CD14-positive monocyte (primary cell): Measurements from ENCODE around the gene MAMDC2. TPM values are rescaled to one million over a fixed set of nuclear protein-coding genes. Genes with fewer than 3 reads are reported as not detected.

Experiments used
- DNase-seq, 3 donors: peaks; one replicate each; pipeline ENCODE4 v3.0.0-alpha.2; 2011 to 2022
- H2AFZ ChIP-seq: 2 replicates; pipeline ENCODE4 v1.6.0; 2012; ENCODE audit warnings: mild to moderate bottlenecking, low read depth, low read length, inconsistent platforms; ENCODE audit not compliant: insufficient read depth, poor library complexity, severe bottlenecking
- H3K27ac ChIP-seq, 2 donors: 1 replicate in 1 of 2; 2 replicates in 1 of 2; pipeline ENCODE4 v1.5.1; 2012 to 2013; ENCODE audit warnings: low read length in 2 of 2, control low read depth in 1 of 2, inconsistent platforms in 1 of 2, low read depth in 1 of 2, mild to moderate bottlenecking in 1 of 2
- H3K27me3 ChIP-seq, 2 donors: one replicate each; pipeline versions ENCODE4 v1.6.0 to v1.6.1; 2011 to 2013; ENCODE audit warnings: low read length in 2 of 2; ENCODE audit not compliant: control insufficient read depth in 2 of 2, insufficient read depth in 2 of 2
- H3K36me3 ChIP-seq, 2 donors: replicated peaks in 1 of 2; 1 replicate in 1 of 2; 2 replicates in 1 of 2; pipeline versions ENCODE4 v1.5.1 to v1.6.1; 2012 to 2013; ENCODE audit warnings: low read length in 2 of 2, control low read depth in 1 of 2, inconsistent platforms in 1 of 2, mild to moderate bottlenecking in 1 of 2; ENCODE audit not compliant: insufficient read depth in 2 of 2, control insufficient read depth in 1 of 2
- H3K4me1 ChIP-seq, 2 donors: 1 replicate in 1 of 2; 2 replicates in 1 of 2; pipeline versions ENCODE4 v1.5.1 to v1.6.1; 2012 to 2013; ENCODE audit warnings: low read length in 2 of 2, control low read depth in 1 of 2, inconsistent platforms in 1 of 2, mild to moderate bottlenecking in 1 of 2, moderate library complexity in 1 of 2; ENCODE audit not compliant: insufficient read depth in 2 of 2, control insufficient read depth in 1 of 2
- H3K4me2 ChIP-seq: replicated peaks from 2 replicates; pipeline ENCODE3; 2012; ENCODE audit warnings: low read length, moderate library complexity, mild to moderate bottlenecking; ENCODE audit not compliant: poor library complexity, severe bottlenecking; ENCODE audit errors: extremely low read depth
- H3K4me3 ChIP-seq, 3 experiments: fragments of 200-600 bp in 1 of 3; sonication (generic) in 1 of 3; replicated peaks in 1 of 3; 1 replicate in 2 of 3; 2 replicates in 1 of 3; pipeline ENCODE4 v1.5.1; 2011 to 2013; ENCODE audit warnings: low read length in 3 of 3, mild to moderate bottlenecking in 3 of 3, control low read depth in 2 of 3, low read depth in 2 of 3, inconsistent platforms in 1 of 3, moderate library complexity in 1 of 3
- H3K79me2 ChIP-seq: 2 replicates; pipeline ENCODE4 v1.6.0; 2012; ENCODE audit warnings: mild to moderate bottlenecking, control low read depth, inconsistent platforms, low read length, moderate library complexity; ENCODE audit not compliant: insufficient read depth
- H3K9ac ChIP-seq: 2 replicates; pipeline ENCODE4 v1.6.0; 2017; ENCODE audit warnings: low read length, mild to moderate bottlenecking; ENCODE audit not compliant: insufficient read depth, poor library complexity, severe bottlenecking
- H3K9me3 ChIP-seq, 2 donors: replicated peaks in 1 of 2; 1 replicate in 1 of 2; 2 replicates in 1 of 2; pipeline versions ENCODE4 v1.5.1 to v1.6.1; 2012 to 2013; ENCODE audit warnings: low read length in 2 of 2, control low read depth in 1 of 2; ENCODE audit not compliant: control insufficient read depth in 1 of 2, insufficient read depth in 1 of 2
- H4K20me1 ChIP-seq: 2 replicates; pipeline ENCODE4 v1.6.0; 2012; ENCODE audit warnings: mild to moderate bottlenecking, low read length, control low read depth, moderate library complexity; ENCODE audit not compliant: insufficient read depth
- H3K27ac Mint-ChIP-seq, 7 donors: one replicate each; pipeline ENCODE4 v1.8.0; 2020; ENCODE audit warnings: mild to moderate bottlenecking in 7 of 7, mixed read lengths in 7 of 7, moderate library complexity in 6 of 7, inconsistent platforms in 2 of 7
- H3K27me3 Mint-ChIP-seq, 3 donors: one replicate each; pipeline ENCODE4 v1.8.0; 2021 to 2022; ENCODE audit warnings: low read depth in 3 of 3, mild to moderate bottlenecking in 3 of 3, mixed read lengths in 3 of 3, moderate library complexity in 3 of 3, inconsistent platforms in 1 of 3
- H3K36me3 Mint-ChIP-seq, 2 donors: one replicate each; pipeline ENCODE4 v1.8.0; 2020; ENCODE audit warnings: mixed read lengths in 2 of 2, inconsistent platforms in 1 of 2, mild to moderate bottlenecking in 1 of 2
- H3K4me1 Mint-ChIP-seq: one replicate; pipeline ENCODE4 v1.8.0; 2020; ENCODE audit warnings: mild to moderate bottlenecking, mixed read lengths
- H3K4me3 Mint-ChIP-seq, 2 donors: one replicate each; pipeline ENCODE4 v1.8.0; 2020; ENCODE audit warnings: mild to moderate bottlenecking in 2 of 2, mixed read lengths in 2 of 2, moderate library complexity in 1 of 2
- H3K9me3 Mint-ChIP-seq, 7 donors: one replicate each; pipeline ENCODE4 v1.8.0; 2020 to 2022; ENCODE audit warnings: mixed read lengths in 7 of 7, mild to moderate bottlenecking in 6 of 7, moderate library complexity in 6 of 7, inconsistent platforms in 2 of 7
- CTCF ChIP-seq: fragments of 200-600 bp; IDR thresholded peaks from one replicate; pipeline ENCODE4 v1.8.0; 2022; ENCODE audit warnings: antibody characterized with exemption, mild to moderate bottlenecking
- WGBS: methylation state at CpG from one replicate; pipeline ENCODE4 v1.1.5; 2013; ENCODE audit warnings: missing lambda C conversion rate; ENCODE audit not compliant: insufficient coverage; 5-methylcytosine and 5-hydroxymethylcytosine counted together
- intact Hi-C, 2 donors: fragments of 100-400 bp; cut with micrococcal nuclease; formaldehyde crosslinking; loops; one replicate each; pipeline versions ENCODE4 v1.15.0 to v1.15.1; 2023
- polyA plus RNA-seq, 3 donors: library from polyadenylated mRNA; depleted of rRNA in 1 of 3; unstranded in 2 of 3; stranded (reverse) in 1 of 3; fragments of 300-500 nt in 2 of 3; fragments of >200 nt in 1 of 3; fragmentation: Illumina TruSeq in 2 of 3; gene quantifications; 1 replicate in 2 of 3; 2 replicates in 1 of 3; pipeline ENCODE4 v1.2.3, GENCODE V29; 2012 to 2021

The MAMDC2 gene
- polyA plus RNA-seq, 3 donors, result 0.05 to 0.09 TPM; not detected in 1

GRCh38 chr9:70114898-70115297, 71.2 kb downstream of the MAMDC2 start:
- no peak for TF ChIP-seq CTCF
- WGBS, result 94% methylated on average over 1 of the region's 1 CpG
- Histone ChIP-seq H3K9ac (no peak overlapping the region), H3K9me3 (no peaks in the 10 kb centered on the region), H4K20me1 (no peaks in the 10 kb centered on the region), H3K27ac (no peak overlapping the region), H2AFZ (no peak overlapping the region), H3K36me3 (no peaks in the 10 kb centered on the region), H3K4me3 (no peak overlapping the region), H3K27me3 (no peaks in the 10 kb centered on the region), H3K4me2 (no peak overlapping the region), H3K79me2 (no peaks in the 10 kb centered on the region), H3K4me1 (no peaks in the 10 kb centered on the region)
- DNase-seq, result no peak
- intact Hi-C loops, result loop anchor here (5.0 kb wide), 1 partner anchor 693 kb away; no protein-coding TSS in a partner anchor
- H3K27ac Mint-ChIP-seq, result no peak overlapping the region
- no peaks in the 10 kb centered on the region for H3K9me3 Mint-ChIP-seq
- no peak overlapping the region for H3K4me3 Mint-ChIP-seq
- no peaks in the 10 kb centered on the region for H3K36me3 Mint-ChIP-seq
- H3K27me3 Mint-ChIP-seq, result peaks cover 0 to 3% (median 2%) of the 10 kb centered on the region in 3 donors
- peaks cover 2% of the 10 kb centered on the region for H3K4me1 Mint-ChIP-seq

GRCh38 chr9:70117835-70118319, 74.2 kb downstream of the MAMDC2 start:
- no peak overlapping the region for H3K27ac ChIP-seq
- H3K4me1 Mint-ChIP-seq, result no peaks in the 10 kb centered on the region
- no peak overlapping the region for H3K9ac ChIP-seq
- no peaks in the 10 kb centered on the region for H3K79me2 ChIP-seq
- no peaks in the 10 kb centered on the region for H3K36me3 Mint-ChIP-seq
- H3K4me1 ChIP-seq, result no peaks in the 10 kb centered on the region
- intact Hi-C loops, result no loop called here
- H3K36me3 ChIP-seq, result no peaks in the 10 kb centered on the region
- H3K4me3 ChIP-seq, result no peak overlapping the region
- TF ChIP-seq CTCF, result no peak
- no peak overlapping the region for H3K4me2 ChIP-seq
- H3K9me3 Mint-ChIP-seq, result no peaks in the 10 kb centered on the region
- peaks cover 0 to 3% (median 2%) of the 10 kb centered on the region in 3 donors for H3K27me3 Mint-ChIP-seq
- H3K9me3 ChIP-seq, result no peaks in the 10 kb centered on the region
- H3K27ac Mint-ChIP-seq, result no peak overlapping the region
- H4K20me1 ChIP-seq, result no peaks in the 10 kb centered on the region
- no peak overlapping the region for H2AFZ ChIP-seq
- no peak for DNase-seq
- H3K27me3 ChIP-seq, result no peaks in the 10 kb centered on the region
- H3K4me3 Mint-ChIP-seq, result no peak overlapping the region
